Neural cell (in vitro differentiated cells): Measurements from ENCODE around the gene DIS3L2. TPM values are rescaled to one million over a fixed set of nuclear protein-coding genes. Genes with fewer than 3 reads are reported as not detected.

Experiments used
- H2AFZ ChIP-seq: fragments of 200-600, 300-800 bp; sonication (generic), shearing (Covaris generic); 2 replicates; pipeline ENCODE4 v1.6.0; 2014; ENCODE audit warnings: low read depth, mild to moderate bottlenecking, antibody characterized with exemption, low read length, moderate library complexity
- H3F3A ChIP-seq: fragments of 200-600 bp; shearing (Covaris generic); 2 replicates; pipeline ENCODE4 v1.6.1; 2016; ENCODE audit warnings: mild to moderate bottlenecking, moderate library complexity, mixed read lengths, antibody characterized with exemption, low read length; ENCODE audit not compliant: insufficient read depth, poor library complexity, severe bottlenecking
- H3K27ac ChIP-seq: fragments of 200-600, 300-800 bp; sonication (generic), shearing (Covaris generic); 2 replicates; pipeline ENCODE4 v1.5.1; 2014; ENCODE audit warnings: mild to moderate bottlenecking, low read length, moderate library complexity
- H3K27me3 ChIP-seq: fragments of 300-800, 200-600 bp; sonication (generic), shearing (Covaris generic); 2 replicates; pipeline ENCODE4 v1.6.0; 2014; ENCODE audit warnings: mild to moderate bottlenecking, low read depth, low read length, moderate library complexity; ENCODE audit not compliant: insufficient read depth
- H3K36me3 ChIP-seq: fragments of 300-800, 200-600 bp; sonication (generic), shearing (Covaris generic); 2 replicates; pipeline ENCODE4 v1.5.1; 2014; ENCODE audit warnings: mild to moderate bottlenecking, antibody characterized with exemption, low read length, moderate library complexity; ENCODE audit not compliant: insufficient read depth
- H3K4me2 ChIP-seq: fragments of 300-800, 200-600 bp; sonication (generic), shearing (Covaris generic); 2 replicates; pipeline ENCODE4 v1.6.0; 2014; ENCODE audit warnings: mild to moderate bottlenecking, low read length
- H3K4me3 ChIP-seq: fragments of 300-800, 200-600 bp; sonication (generic), shearing (Covaris generic); 2 replicates; pipeline ENCODE4 v1.5.1; 2014; ENCODE audit warnings: mild to moderate bottlenecking, low read length, moderate library complexity
- H3K79me2 ChIP-seq: fragments of 200-600 bp; shearing (Covaris generic); replicated peaks from 2 replicates; pipeline ENCODE4 v1.6.0; 2014; ENCODE audit warnings: mild to moderate bottlenecking, low read length, moderate library complexity; ENCODE audit not compliant: insufficient read depth
- H3K9ac ChIP-seq: fragments of 300-800, 200-600 bp; sonication (generic), shearing (Covaris generic); 2 replicates; pipeline ENCODE4 v1.6.1; 2016; ENCODE audit warnings: mild to moderate bottlenecking, low read length, mixed read lengths
- H3K9me2 ChIP-seq: fragments of 200-600 bp; shearing (Covaris generic); 2 replicates; pipeline ENCODE4 v1.6.1; 2016; ENCODE audit warnings: mild to moderate bottlenecking, low read length, mixed read lengths; ENCODE audit not compliant: insufficient read depth
- H3K9me3 ChIP-seq: fragments of 200-600, 300-800 bp; sonication (generic), shearing (Covaris generic); 2 replicates; pipeline ENCODE4 v1.6.1; 2016; ENCODE audit warnings: mild to moderate bottlenecking, mixed run types, low read length, moderate library complexity, mixed read lengths
- H4K20me1 ChIP-seq: fragments of 200-600 bp; shearing (Covaris generic); 2 replicates; pipeline ENCODE4 v1.6.1; 2016; ENCODE audit warnings: mild to moderate bottlenecking, mixed run types; ENCODE audit not compliant: insufficient read depth
- CTCF ChIP-seq: fragments of 450-650 bp; IDR thresholded peaks from 2 replicates; pipeline ENCODE4 v1.5.1; 2014; ENCODE audit warnings: antibody characterized with exemption, mild to moderate bottlenecking, moderate library complexity; ENCODE audit not compliant: poor library complexity, severe bottlenecking
- EP300 ChIP-seq: fragments of 450-650 bp; conservative IDR thresholded peaks from 2 replicates; pipeline ENCODE4 v1.6.1; 2014; ENCODE audit warnings: antibody characterized with exemption, mild to moderate bottlenecking, moderate library complexity; ENCODE audit not compliant: poor library complexity, severe bottlenecking
- EZH2 ChIP-seq: fragments of 200-600, 300-800 bp; shearing (Covaris generic), sonication (generic); IDR thresholded peaks from 2 replicates; pipeline ENCODE4 v1.6.1; 2014; ENCODE audit warnings: antibody characterized with exemption, low read length, borderline replicate concordance, mild to moderate bottlenecking; ENCODE audit not compliant: insufficient read depth, poor library complexity, severe bottlenecking
- MXI1 ChIP-seq: fragments of 450-650 bp; conservative IDR thresholded peaks from 2 replicates; pipeline ENCODE4 v1.6.1; 2014; ENCODE audit warnings: antibody characterized with exemption, mild to moderate bottlenecking; ENCODE audit not compliant: poor library complexity, severe bottlenecking
- POLR2AphosphoS5 ChIP-seq: IDR thresholded peaks from 2 replicates; pipeline ENCODE4 v1.6.1; 2012
- RAD21 ChIP-seq: fragments of 450-650 bp; conservative IDR thresholded peaks from 2 replicates; pipeline ENCODE4 v1.6.1; 2014; ENCODE audit warnings: antibody characterized with exemption, mild to moderate bottlenecking, moderate library complexity
- SMC3 ChIP-seq: fragments of 450-650 bp; conservative IDR thresholded peaks from 2 replicates; pipeline ENCODE4 v1.6.1; 2014; ENCODE audit warnings: antibody characterized with exemption, mild to moderate bottlenecking, moderate library complexity; ENCODE audit not compliant: poor library complexity
- TAF1 ChIP-seq: IDR thresholded peaks from 2 replicates; pipeline ENCODE4 v1.6.1; 2012; ENCODE audit warnings: low read depth
- polyA plus RNA-seq: library from polyadenylated mRNA; depleted of rRNA; stranded (reverse); fragments of >200 nt; gene quantifications from 2 replicates; pipeline ENCODE4 v1.2.3, GENCODE V29; 2014
- TF ChIP-seq, protein P1 (sequence below): IDR thresholded peaks from 2 replicates; pipeline ENCODE4 v1.6.1; 2012; ENCODE audit warnings: borderline replicate concordance

The DIS3L2 gene
- polyA plus RNA-seq, 1 donor from 2014 or later, result 20.0 TPM

DNA sequence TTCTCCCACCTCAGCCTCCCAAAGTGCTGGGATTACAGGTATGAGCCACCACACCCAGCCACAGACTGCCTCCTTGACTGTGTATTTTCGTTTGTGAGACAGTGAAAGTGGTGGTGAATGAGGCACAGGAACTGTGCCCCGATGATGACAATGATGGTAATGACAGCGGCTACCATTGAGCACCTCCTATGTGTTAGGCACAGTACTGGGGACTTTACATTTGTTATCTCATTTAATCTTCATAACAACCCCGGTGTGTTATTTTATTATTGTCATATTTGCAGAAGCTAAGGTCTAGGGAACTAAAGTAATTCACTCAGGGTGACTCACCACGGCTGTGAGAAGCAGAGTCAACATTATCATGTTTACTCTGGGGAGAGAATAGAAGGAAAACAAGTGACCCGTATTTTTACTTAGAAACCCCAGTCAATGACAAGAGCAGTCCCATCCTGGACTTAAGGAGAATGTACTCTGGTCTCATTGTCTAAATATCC lies 339.4 kb downstream of the DIS3L2 start:
- no peaks in the 10 kb centered on the region for H4K20me1 ChIP-seq
- H2AFZ ChIP-seq, result no peak overlapping the region
- H3K4me2 ChIP-seq, result no peak overlapping the region
- H3K4me3 ChIP-seq, result no peak overlapping the region
- H3K36me3 ChIP-seq, result no peaks in the 10 kb centered on the region
- no peaks in the 10 kb centered on the region for H3K27me3 ChIP-seq
- H3K79me2 ChIP-seq, result no peaks in the 10 kb centered on the region
- peaks cover 5% of the 10 kb centered on the region for H3K9me3 ChIP-seq
- no peak overlapping the region for H3K9ac ChIP-seq
- no peak overlapping the region for H3K27ac ChIP-seq
- no peak for TF ChIP-seq SMC3
- no peak for TF ChIP-seq POLR2AphosphoS5
- no peak for TF ChIP-seq EZH2
- no peak for TF ChIP-seq MXI1
- TF ChIP-seq TAF1, result no peak
- H3K9me2 ChIP-seq, result no peaks in the 10 kb centered on the region
- H3F3A ChIP-seq, result no peaks in the 10 kb centered on the region

GRCh38 chr2:232304236-232304635 lies 342.7 kb downstream of the DIS3L2 start:
- no peak overlapping the region for H3K4me3 ChIP-seq
- no peaks in the 10 kb centered on the region for H3F3A ChIP-seq
- no peaks in the 10 kb centered on the region for H3K36me3 ChIP-seq
- H3K79me2 ChIP-seq, result no peaks in the 10 kb centered on the region
- no peak for TF ChIP-seq EP300
- TF ChIP-seq TAF1, result no peak
- TF ChIP-seq, protein P1, sequence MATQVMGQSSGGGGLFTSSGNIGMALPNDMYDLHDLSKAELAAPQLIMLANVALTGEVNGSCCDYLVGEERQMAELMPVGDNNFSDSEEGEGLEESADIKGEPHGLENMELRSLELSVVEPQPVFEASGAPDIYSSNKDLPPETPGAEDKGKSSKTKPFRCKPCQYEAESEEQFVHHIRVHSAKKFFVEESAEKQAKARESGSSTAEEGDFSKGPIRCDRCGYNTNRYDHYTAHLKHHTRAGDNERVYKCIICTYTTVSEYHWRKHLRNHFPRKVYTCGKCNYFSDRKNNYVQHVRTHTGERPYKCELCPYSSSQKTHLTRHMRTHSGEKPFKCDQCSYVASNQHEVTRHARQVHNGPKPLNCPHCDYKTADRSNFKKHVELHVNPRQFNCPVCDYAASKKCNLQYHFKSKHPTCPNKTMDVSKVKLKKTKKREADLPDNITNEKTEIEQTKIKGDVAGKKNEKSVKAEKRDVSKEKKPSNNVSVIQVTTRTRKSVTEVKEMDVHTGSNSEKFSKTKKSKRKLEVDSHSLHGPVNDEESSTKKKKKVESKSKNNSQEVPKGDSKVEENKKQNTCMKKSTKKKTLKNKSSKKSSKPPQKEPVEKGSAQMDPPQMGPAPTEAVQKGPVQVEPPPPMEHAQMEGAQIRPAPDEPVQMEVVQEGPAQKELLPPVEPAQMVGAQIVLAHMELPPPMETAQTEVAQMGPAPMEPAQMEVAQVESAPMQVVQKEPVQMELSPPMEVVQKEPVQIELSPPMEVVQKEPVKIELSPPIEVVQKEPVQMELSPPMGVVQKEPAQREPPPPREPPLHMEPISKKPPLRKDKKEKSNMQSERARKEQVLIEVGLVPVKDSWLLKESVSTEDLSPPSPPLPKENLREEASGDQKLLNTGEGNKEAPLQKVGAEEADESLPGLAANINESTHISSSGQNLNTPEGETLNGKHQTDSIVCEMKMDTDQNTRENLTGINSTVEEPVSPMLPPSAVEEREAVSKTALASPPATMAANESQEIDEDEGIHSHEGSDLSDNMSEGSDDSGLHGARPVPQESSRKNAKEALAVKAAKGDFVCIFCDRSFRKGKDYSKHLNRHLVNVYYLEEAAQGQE, result no peak
- TF ChIP-seq POLR2AphosphoS5, result no peak
- no peak for TF ChIP-seq MXI1
- no peak for TF ChIP-seq CTCF
- TF ChIP-seq EZH2, result no peak
- no peak for TF ChIP-seq SMC3
- no peak for TF ChIP-seq RAD21
- H3K27ac ChIP-seq, result no peak overlapping the region
- peaks cover 5% of the 10 kb centered on the region for H3K9me3 ChIP-seq
- H3K9ac ChIP-seq, result no peak overlapping the region
- no peaks in the 10 kb centered on the region for H3K27me3 ChIP-seq
- H4K20me1 ChIP-seq, result no peaks in the 10 kb centered on the region
- no peaks in the 10 kb centered on the region for H3K9me2 ChIP-seq
- H2AFZ ChIP-seq, result no peak overlapping the region
- no peak overlapping the region for H3K4me2 ChIP-seq
